GM12878 (cell line): ENCODE data around the gene STX1A. TPM values are rescaled to one million over a fixed set of nuclear protein-coding genes. Genes with fewer than 3 reads are reported as not detected.

Source experiments
- ELK1 ChIP-seq: IDR thresholded peaks from 2 replicates; pipeline ENCODE4 v1.6.1; 2012; ENCODE audit warnings: low read depth, low read length, improper control_type of control experiment
- FOXK2 ChIP-seq: fragments of 450-650 bp; IDR thresholded peaks from 2 replicates; pipeline ENCODE4 v1.6.1; 2017; ENCODE audit warnings: mild to moderate bottlenecking, moderate library complexity
- IRF5 ChIP-seq: fragments of 450-650 bp; IDR thresholded peaks from 2 replicates; pipeline ENCODE4 v1.6.1; 2017; ENCODE audit warnings: borderline replicate concordance
- LARP7 ChIP-seq: fragments of 450-650 bp; IDR thresholded peaks from 2 replicates; pipeline ENCODE4 v1.6.1; 2017; ENCODE audit warnings: mild to moderate bottlenecking
- MTA2 ChIP-seq: fragments of 450-650 bp; IDR thresholded peaks from 2 replicates; pipeline ENCODE4 v1.6.1; 2016; ENCODE audit warnings: low read depth, mild to moderate bottlenecking, moderate library complexity
- REST ChIP-seq: IDR thresholded peaks from 2 replicates; pipeline ENCODE4 v1.6.1; 2012; ENCODE audit warnings: mild to moderate bottlenecking, low read depth, low read length
- SREBF1 ChIP-seq: IDR thresholded peaks from 2 replicates; pipeline ENCODE4 v1.6.1; 2012; ENCODE audit warnings: mild to moderate bottlenecking, low read length
- polyA plus RNA-seq, 11 experiments: library from polyadenylated mRNA; depleted of rRNA in 4 of 11; unstranded in 6 of 11; stranded (reverse) in 5 of 11; fragments of >200 nt; fragmentation: Nextera tagmentation in 4 of 11; fragmentation: Illumina TruSeq in 1 of 11; extraction: Ambion mirVana in 4 of 11; extraction: Trizol in 1 of 11; gene quantifications; 1 replicate in 1 of 11; 2 replicates in 10 of 11; pipeline versions ENCODE4 v1.2.1 to v1.2.3, GENCODE V29; 2011 to 2016; ENCODE audit warnings: inconsistent platforms in 2 of 11, missing spikeins in 2 of 11, low read depth in 1 of 11
- total RNA-seq, 4 experiments: library from RNA; depleted of rRNA in 3 of 4; stranded (reverse); fragments of >200 nt in 3 of 4; fragmentation: Illumina TruSeq in 1 of 4; extraction: Trizol in 1 of 4; gene quantifications; 2 replicates each; pipeline versions ENCODE4 v1.2.1 to v1.2.3, GENCODE V29; 2013 to 2021

The STX1A gene
- total and polyA plus RNA-seq, 10 of the 15 experiments (the other 5 are each of a cell fraction or from before 2014, with no cell fraction given), result 0.15 to 5.3 (median 2.5) TPM

GRCh38 chr7:73706126-73707044, 13.1 kb downstream of the STX1A start (continued):
- TF ChIP-seq REST (no peak), IRF5 (no peak), ELK1 (no peak), SREBF1 (no peak), MTA2 (no peak), LARP7 (no peak), FOXK2 (no peak)
